Gastroesophageal sphincter (tissue), 4 donors: ENCODE measurements around the gene CLEC4D. TPM values are rescaled to one million over a fixed set of nuclear protein-coding genes. Genes with fewer than 3 reads are reported as not detected.
A peak's percentile ranks its signal among the peaks of the same experiment; 100 is the strongest.

Experiments used
- ATAC-seq: fragments of 150-250 bp; one replicate; pipeline ENCODE4 v1.9.1; 2016; ENCODE audit warnings: mild to moderate bottlenecking, moderate library complexity
- H3K27ac ChIP-seq, 4 donors: fragments of 200-600 bp; sonication (generic) in 3 of 4; 1 replicate in 3 of 4; 2 replicates in 1 of 4; pipeline ENCODE4 v1.5.1; 2016 to 2019
- H3K27me3 ChIP-seq: fragments of 200-600 bp; sonication (generic); one replicate; pipeline ENCODE4 v1.5.1; 2019
- H3K36me3 ChIP-seq, 2 donors: fragments of 200-600 bp; sonication (generic); one replicate each; pipeline ENCODE4 v1.5.1; 2019; ENCODE audit warnings: control low read depth in 1 of 2
- H3K4me1 ChIP-seq, 3 donors: fragments of 200-600 bp; sonication (generic); 1 replicate in 2 of 3; 2 replicates in 1 of 3; pipeline ENCODE4 v1.5.1; 2016 to 2019; ENCODE audit warnings: control low read depth in 2 of 3
- H3K4me3 ChIP-seq, 2 donors: fragments of 200-600 bp; sonication (generic); one replicate each; pipeline ENCODE4 v1.5.1; 2019; ENCODE audit warnings: mild to moderate bottlenecking in 1 of 2, moderate library complexity in 1 of 2
- H3K9me3 ChIP-seq, 3 donors: fragments of 200-600 bp; sonication (generic); one replicate each; pipeline ENCODE4 v1.5.1; 2017 to 2019; ENCODE audit warnings: control low read depth in 2 of 3
- CTCF ChIP-seq, 4 experiments: fragments of 200-600 bp in 2 of 4; fragments of 450-650 bp in 2 of 4; sonication (generic) in 1 of 4; IDR thresholded peaks; one replicate each; pipeline ENCODE4 v1.5.1; 2017 to 2019; ENCODE audit warnings: antibody characterized with exemption in 4 of 4, mild to moderate bottlenecking in 2 of 4, moderate library complexity in 2 of 4
- EP300 ChIP-seq: sonication (generic); formaldehyde crosslinking; IDR thresholded peaks from one replicate; pipeline ENCODE4 v1.6.1; 2017; ENCODE audit warnings: antibody characterized with exemption, mild to moderate bottlenecking
- POLR2A ChIP-seq, 2 donors: fragments of 450-650 bp; IDR thresholded peaks; one replicate each; pipeline ENCODE4 v1.6.1; 2017; ENCODE audit warnings: antibody characterized with exemption in 2 of 2, mild to moderate bottlenecking in 2 of 2, moderate library complexity in 1 of 2
- POLR2AphosphoS5 ChIP-seq: sonication (generic); formaldehyde crosslinking; IDR thresholded peaks from one replicate; pipeline ENCODE4 v1.6.1; 2017; ENCODE audit warnings: antibody characterized with exemption
- WGBS, 2 donors: methylation state at CpG; one replicate each; pipeline ENCODE4 v1.1.5; 2018; ENCODE audit warnings: low coverage in 1 of 2; 5-methylcytosine and 5-hydroxymethylcytosine counted together
- total RNA-seq, 4 donors: library from RNA; depleted of rRNA; stranded (reverse); fragments of >200 nt; gene quantifications; one replicate each; pipeline ENCODE4 v1.1.0, GENCODE V29; 2016

CLEC4D gene
- total RNA-seq, 4 donors from 2014 or later: 1.0 to 1.1 TPM; not detected in 2

- Histone ChIP-seq H3K9me3 (no peaks in the 10 kb centered on the region), H3K4me1 (no peaks in the 10 kb centered on the region), H3K27me3 (peaks cover 14% of the 10 kb centered on the region), H3K27ac (no peak overlapping the region), H3K36me3 (no peaks in the 10 kb centered on the region), H3K4me3 (no peak overlapping the region)
- WGBS, 2 donors: 80% methylated on average over 10 of the region's 10 CpGs; no CpG with 5 or more reads in 1 of the 2 donors
- ATAC-seq: no peak
- TF ChIP-seq POLR2AphosphoS5 (no peak), CTCF (IDR thresholded peaks at IDR 0.05) (no peak), EP300 (no peak), POLR2A (IDR thresholded peaks at IDR 0.05) (no peak)
Measured at GRCh38 chr12:8541562-8541961, 28.3 kb downstream of the CLEC4D start.

GRCh38 chr12:8544295-8544694, 31.0 kb downstream of the CLEC4D start:
- WGBS, 2 donors: 0 to 4% methylated on average over 3 of the region's 3 CpGs
- H3K4me3 ChIP-seq: no peak overlapping the region
- no peaks in the 10 kb centered on the region for H3K4me1 ChIP-seq
- no peaks in the 10 kb centered on the region for H3K9me3 ChIP-seq
- no peak overlapping the region for H3K27ac ChIP-seq
- TF ChIP-seq EP300: no peak
- peak; percentile 69 to 90 (median 76) for TF ChIP-seq CTCF (IDR thresholded peaks at IDR 0.05)
- peak; percentile 39 for ATAC-seq
- no peaks in the 10 kb centered on the region for H3K36me3 ChIP-seq
- peaks cover 14% of the 10 kb centered on the region for H3K27me3 ChIP-seq

- Histone ChIP-seq H3K27me3 (peaks cover 16% of the 10 kb centered on the region), H3K4me1 (no peaks in the 10 kb centered on the region), H3K27ac (no peak overlapping the region), H3K4me3 (no peak overlapping the region), H3K9me3 (no peaks in the 10 kb centered on the region), H3K36me3 (no peaks in the 10 kb centered on the region)
- TF ChIP-seq POLR2A (IDR thresholded peaks at IDR 0.05): no peak
- no peak for TF ChIP-seq POLR2AphosphoS5
- no peak for TF ChIP-seq CTCF (IDR thresholded peaks at IDR 0.05)
- TF ChIP-seq EP300: no peak
- 81 to 86% methylated on average over 3 of the region's 3 CpGs for WGBS, 2 donors
- no peak for ATAC-seq
Measured at GRCh38 chr12:8546591-8546990, 33.3 kb downstream of the CLEC4D start.

- Histone ChIP-seq H3K4me3 (no peak overlapping the region), H3K36me3 (no peaks in the 10 kb centered on the region), H3K27me3 (peaks cover 9% of the 10 kb centered on the region), H3K27ac (no peak overlapping the region), H3K4me1 (no peaks in the 10 kb centered on the region), H3K9me3 (no peaks in the 10 kb centered on the region)
- WGBS, 2 donors: 32 to 84% methylated on average over 2 of the region's 2 CpGs
- ATAC-seq: no peak
- no peak for TF ChIP-seq EP300
- no peak for TF ChIP-seq POLR2AphosphoS5
- no peak for TF ChIP-seq CTCF (IDR thresholded peaks at IDR 0.05)
- TF ChIP-seq POLR2A (IDR thresholded peaks at IDR 0.05): no peak
Measured at GRCh38 chr12:8547645-8548044, 34.3 kb downstream of the CLEC4D start.

GRCh38 chr12:8548192-8548591, 34.9 kb downstream of the CLEC4D start:
- H3K4me3 ChIP-seq: no peak overlapping the region
- WGBS, 2 donors: 87 to 100% methylated on average over 2 of the region's 2 CpGs
- H3K9me3 ChIP-seq: no peaks in the 10 kb centered on the region
- H3K27me3 ChIP-seq: peaks cover 9% of the 10 kb centered on the region
- H3K4me1 ChIP-seq: no peaks in the 10 kb centered on the region
- H3K36me3 ChIP-seq: no peaks in the 10 kb centered on the region
- no peak for ATAC-seq
- no peak overlapping the region for H3K27ac ChIP-seq
- TF ChIP-seq CTCF (IDR thresholded peaks at IDR 0.05) (no peak), EP300 (no peak), POLR2A (IDR thresholded peaks at IDR 0.05) (no peak), POLR2AphosphoS5 (no peak)
